H1 (cell line): ENCODE results near the gene TPH2. TPM values are rescaled to one million over a fixed set of nuclear protein-coding genes. Genes with fewer than 3 reads are reported as not detected.

ENCODE experiments used
- CBX8 ChIP-seq: fragments of 300-800, 300-1000 bp; sonication (generic); IDR thresholded peaks from 2 replicates; pipeline ENCODE4 v1.7.1; 2016; ENCODE audit warnings: low read depth, low read length, borderline replicate concordance
- POLR2AphosphoS5 ChIP-seq: IDR thresholded peaks from 2 replicates; pipeline ENCODE4 v1.6.1; 2011; ENCODE audit warnings: low read depth, low read length
- polyA plus RNA-seq, 7 experiments: library from polyadenylated mRNA; depleted of rRNA in 3 of 7; stranded (reverse) in 5 of 7; unstranded in 2 of 7; fragments of >200 nt in 5 of 7; fragments of 200-250 nt in 2 of 7; gene quantifications; 1 replicate in 5 of 7; 2 replicates in 1 of 7; 4 replicates in 1 of 7; pipeline versions ENCODE4 v1.2.1 to v1.2.3, GENCODE V29; 2011 to 2013; ENCODE audit warnings: missing spikeins in 2 of 7, mixed read lengths in 2 of 7
- total RNA-seq: library from RNA; stranded (reverse); fragmentation: NEBNext Ultra II Directional; extraction: Animal tissue kit (Norgen Biotek cat#: 25700); gene quantifications from 2 replicates; pipeline ENCODE4 v1.2.1, GENCODE V29; 2021

TPH2 gene
- total and polyA plus RNA-seq, 2 of the 8 experiments (the other 6 are each of a cell fraction or from before 2014, with no cell fraction given), result 0.57 to 1.1 TPM

- no peak for TF ChIP-seq CBX8
- TF ChIP-seq POLR2AphosphoS5, result no peak
These were observed 95.3 kb downstream of the TPH2 start (continued) for GRCh38 chr12:72033991-72034390.
